ENCODE data around the gene CYP26A1.
"Not testable (repeated sequence)": the region's sequence is repeated elsewhere in the genome, so short reads cannot be mapped to it uniquely, and the experiment has no call there.

CYP26A1 gene

GRCh38 chr10:93081834-93082233, 8.1 kb downstream of the CYP26A1 start:
- no peak for DNase-seq

DNA sequence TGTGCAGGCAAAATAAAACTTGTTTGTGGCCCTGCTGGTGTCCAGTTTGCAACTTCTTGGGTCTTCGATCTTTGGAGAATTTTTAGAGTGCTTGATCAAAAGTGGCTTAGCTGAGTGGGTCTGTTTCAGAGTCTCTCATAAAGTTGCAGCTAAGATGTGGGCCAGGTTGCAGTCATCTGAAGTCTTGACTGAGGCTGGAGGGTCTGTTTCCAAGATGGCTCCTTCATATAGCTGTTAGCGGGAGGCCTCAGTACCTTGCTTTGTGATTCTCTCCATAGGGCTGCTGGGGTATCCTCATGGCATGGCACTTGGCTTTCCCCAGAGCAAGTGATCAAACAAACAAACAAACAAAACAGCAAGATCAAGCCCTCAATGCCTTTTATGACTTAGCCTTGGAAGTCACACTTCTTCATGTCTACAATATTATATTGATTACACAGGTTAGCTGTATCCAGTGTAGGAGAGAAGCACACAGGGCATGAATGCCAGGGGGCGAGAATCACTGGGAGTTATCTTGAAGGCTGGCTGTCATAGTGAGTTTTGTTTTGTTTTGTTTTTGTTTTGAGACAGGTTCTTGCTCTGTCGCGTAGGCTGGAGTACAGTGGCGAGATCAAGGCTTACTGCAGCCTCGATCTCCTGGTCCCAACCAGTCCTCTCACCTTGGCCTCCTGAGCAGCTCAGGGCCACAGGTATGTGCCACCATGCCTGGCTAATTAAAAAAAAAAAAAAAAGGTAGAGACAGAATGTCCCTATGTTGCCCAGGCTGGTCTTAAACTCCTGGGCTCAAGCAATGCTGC, 10.2 kb downstream of the CYP26A1 start:
- no peak for DNase-seq

DNA sequence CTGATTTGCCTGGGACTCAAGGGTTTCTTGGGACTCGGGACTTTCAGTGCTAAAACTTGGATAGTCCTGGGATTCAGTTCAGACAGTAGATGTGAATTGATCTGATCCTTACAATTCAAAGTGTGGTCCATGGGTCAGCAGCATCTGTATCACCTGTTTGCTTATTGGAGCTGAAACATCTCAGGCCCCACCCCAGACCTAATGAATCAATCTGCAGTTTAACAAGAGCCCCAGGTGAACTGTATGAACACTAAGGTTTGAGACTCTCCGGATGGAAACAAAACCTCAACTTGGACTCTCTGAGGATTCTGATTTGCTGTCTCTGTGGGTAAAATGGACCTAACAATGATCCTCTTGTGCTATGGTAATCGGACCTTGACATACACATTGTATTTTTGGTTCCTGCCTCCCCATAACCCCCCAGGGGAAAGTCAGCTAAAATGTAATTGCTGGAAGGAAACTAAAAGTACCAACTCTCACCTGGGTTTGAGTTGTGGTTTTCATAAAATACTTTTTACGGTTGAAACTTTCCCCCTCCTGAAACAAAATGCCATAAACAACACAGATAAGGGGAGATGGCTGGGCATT, 11.7 kb downstream of the CYP26A1 start:
- no peak for DNase-seq

GRCh38 chr10:93086289-93086688, 12.6 kb downstream of the CYP26A1 start:
- DNase-seq, result no peak

- no peak for DNase-seq
Measured at GRCh38 chr10:93087846-93088245, 14.2 kb downstream of the CYP26A1 start.

DNA sequence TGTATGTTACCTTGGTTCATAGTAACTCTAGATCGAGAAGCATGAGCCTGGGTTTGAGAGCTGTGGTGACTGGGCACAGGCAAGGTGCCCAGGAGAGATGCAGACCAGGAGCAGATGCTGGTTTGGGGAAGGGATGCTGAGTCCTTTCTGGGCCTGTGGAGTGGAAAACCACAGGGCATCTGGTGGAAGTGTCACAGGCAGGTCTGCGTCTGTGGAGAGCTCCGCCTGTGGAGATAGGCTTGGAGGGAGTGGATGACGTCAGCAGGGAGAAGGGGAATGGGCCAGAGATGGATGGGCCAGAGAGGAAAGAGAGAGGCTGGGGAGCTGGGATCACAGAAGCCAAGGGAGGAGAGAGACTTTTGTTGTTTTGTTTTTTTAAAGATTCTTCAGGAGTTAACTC, 14.8 kb downstream of the CYP26A1 start:
- no peak for DNase-seq

DNA sequence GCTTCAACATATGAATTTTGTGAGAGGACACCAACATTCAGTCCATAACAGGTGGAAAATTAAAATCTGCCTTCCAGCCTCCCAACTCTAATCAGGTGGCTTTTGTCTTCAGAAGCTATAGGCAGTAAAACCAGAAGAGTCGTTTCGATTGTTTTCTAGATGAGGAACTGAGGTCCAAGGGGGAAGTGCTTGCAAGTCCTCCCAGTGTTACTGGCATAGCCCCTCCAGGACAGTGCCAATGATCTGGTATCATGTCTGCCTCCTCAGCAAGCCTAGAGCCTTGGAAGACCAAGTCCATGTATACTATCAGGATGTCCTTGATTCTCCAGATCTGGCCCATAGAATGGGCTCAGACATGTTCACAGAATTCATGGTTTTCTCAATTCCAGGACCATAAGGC, 16.9 kb downstream of the CYP26A1 start:
- no peak for DNase-seq

GRCh38 chr10:93091960-93092359, 18.3 kb downstream of the CYP26A1 start:
- DNase-seq, result no peak

- no peak for DNase-seq
Measured at GRCh38 chr10:93095225-93095624, 21.5 kb downstream of the CYP26A1 start.

DNA sequence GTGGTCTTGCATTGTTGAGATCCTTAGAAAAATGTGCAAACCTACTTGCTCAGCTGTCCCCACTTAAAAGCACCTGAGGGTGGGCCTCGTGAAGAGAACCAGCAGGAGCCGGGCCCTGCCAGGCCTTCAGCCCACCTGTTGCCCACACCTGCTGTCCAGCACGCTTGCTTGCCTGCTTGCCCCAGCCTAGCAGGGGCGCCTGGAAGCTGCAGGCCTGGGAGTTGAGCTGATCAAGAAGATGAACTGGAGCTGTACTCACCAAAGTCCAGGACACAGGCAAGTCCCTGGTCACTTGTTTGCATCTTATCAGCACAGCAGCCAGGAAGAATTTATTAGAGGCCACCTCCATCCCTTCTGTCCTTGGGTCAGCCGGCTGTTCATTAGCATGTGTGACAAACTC, 23.2 kb downstream of the CYP26A1 start:
- DNase-seq, result no peak

GRCh38 chr10:93097386-93097785, 23.7 kb downstream of the CYP26A1 start:
- no peak for DNase-seq

DNA sequence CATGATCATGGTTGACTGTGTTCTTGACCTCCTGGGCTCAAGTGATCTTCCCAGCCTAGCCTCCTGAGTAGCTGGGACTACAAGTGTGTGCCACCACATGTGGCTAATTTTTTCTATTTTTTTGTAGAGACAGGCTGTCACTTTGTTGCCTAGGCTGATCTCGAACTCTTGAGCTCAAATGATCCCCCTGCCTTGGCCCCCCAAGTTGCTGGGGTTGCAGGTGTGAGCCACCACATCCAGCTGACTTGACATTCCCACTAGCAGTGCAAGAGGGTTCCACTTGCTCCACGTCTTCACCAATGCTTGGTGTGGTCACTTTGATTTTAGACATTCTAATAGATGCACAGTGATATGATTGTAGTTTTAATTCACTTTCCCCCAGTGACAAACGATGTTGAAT, 25.1 kb downstream of the CYP26A1 start:
- DNase-seq, result no peak

DNA sequence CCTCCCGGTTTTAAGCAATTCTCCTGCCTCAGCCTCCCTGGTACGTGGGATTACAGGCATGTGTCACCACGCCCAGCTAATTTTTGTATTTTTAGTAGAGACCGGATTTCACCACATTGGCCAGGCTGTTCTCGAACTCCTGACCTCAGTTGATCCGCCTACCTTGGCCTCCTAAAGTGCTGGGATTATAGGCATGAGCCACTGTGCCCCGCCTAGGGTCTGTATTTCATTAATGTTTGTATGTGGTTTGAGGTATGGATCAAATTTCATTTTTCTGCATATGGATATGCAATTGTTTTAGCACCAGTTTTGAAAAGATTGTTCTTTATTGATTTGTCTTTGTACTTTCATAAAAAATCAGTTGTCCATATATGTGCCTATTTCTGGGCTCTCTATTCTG, 26.0 kb downstream of the CYP26A1 start:
- no peak for DNase-seq

DNA sequence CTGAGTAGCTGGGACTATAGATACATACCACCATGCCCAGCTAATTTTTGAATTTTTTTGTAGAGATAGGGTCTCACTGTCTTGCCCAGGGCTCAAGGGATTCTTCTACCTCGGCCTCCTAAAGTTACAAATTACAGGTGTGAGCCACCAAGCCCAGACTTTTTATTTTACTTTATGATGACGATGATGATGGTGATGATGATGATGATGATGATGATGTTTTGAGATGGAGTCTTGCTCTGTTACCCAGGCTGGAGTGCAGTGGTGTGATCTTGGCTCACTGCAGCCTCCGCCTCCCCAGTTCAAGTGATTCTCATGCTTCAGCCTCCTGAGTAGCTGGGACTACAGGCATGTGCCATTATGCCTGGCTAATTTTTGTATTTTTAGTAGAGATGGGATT, 27.5 kb downstream of the CYP26A1 start:
- not testable (repeated sequence) for DNase-seq

GRCh38 chr10:93103953-93104352, 30.3 kb downstream of the CYP26A1 start:
- no peak for DNase-seq

- DNase-seq, result no peak
Measured at GRCh38 chr10:93106631-93107072, 33.0 kb downstream of the CYP26A1 start.

- no peak for DNase-seq
Measured at GRCh38 chr10:93110472-93111146, 36.9 kb downstream of the CYP26A1 start.

DNA sequence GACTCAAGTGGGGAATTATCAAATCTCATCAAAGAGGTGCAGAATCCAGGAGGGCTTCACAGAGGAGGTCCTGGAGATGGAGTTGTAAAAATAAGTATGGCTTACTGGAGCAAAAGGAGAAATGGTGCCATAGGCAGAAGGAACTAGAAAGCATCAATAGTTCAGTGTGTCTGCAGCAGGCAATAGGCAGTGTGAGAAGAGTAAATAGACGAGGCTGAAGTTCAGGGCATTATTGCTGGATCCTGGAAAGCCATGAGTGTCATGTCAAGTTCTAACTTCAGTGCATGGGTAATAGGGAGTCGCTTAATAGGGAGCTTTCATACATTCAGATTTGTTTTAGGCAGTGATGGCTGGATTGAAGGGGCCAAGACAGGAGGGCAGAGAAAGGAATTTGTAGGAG, 39.3 kb downstream of the CYP26A1 start:
- no peak for DNase-seq

DNA sequence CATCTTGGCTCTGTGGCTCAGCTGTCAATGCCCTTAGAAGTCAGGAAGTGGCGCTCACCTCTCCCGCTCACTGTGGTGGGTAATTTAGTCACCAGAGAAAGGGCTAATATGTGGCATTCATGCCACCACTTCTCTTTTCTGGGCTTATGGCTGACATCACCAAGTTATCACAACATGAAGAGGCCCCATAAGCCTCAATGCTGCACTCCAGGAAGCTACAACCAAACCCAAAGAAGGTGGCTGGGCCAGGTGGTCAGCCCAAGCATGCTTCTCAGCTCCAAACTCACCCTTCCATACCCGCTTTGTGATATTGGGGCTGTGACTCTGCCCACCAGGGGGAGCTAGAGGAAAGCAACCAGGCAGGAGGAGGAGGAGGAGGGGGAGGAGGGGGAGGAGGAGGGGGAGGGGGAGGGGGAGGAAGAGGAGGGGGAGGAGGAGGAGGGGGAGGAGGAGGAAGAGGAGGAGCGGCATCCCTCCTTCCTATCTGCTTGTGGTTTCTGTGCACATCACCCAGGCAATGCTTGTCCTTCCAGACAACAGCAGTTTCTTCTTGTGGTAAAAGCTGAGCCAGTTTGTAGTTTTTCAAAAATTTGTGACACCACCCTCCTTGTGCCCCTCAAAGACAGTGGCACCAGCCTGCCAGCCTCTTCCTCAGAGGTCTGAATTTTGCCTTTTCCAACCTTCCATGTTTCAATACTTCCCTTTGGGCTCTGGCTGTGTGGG, 42.1 kb downstream of the CYP26A1 start:
- no peak for DNase-seq

GRCh38 chr10:93121311-93121710, 47.6 kb downstream of the CYP26A1 start:
- no peak for DNase-seq

GRCh38 chr10:93123766-93124165, 50.1 kb downstream of the CYP26A1 start:
- DNase-seq, result no peak

DNA sequence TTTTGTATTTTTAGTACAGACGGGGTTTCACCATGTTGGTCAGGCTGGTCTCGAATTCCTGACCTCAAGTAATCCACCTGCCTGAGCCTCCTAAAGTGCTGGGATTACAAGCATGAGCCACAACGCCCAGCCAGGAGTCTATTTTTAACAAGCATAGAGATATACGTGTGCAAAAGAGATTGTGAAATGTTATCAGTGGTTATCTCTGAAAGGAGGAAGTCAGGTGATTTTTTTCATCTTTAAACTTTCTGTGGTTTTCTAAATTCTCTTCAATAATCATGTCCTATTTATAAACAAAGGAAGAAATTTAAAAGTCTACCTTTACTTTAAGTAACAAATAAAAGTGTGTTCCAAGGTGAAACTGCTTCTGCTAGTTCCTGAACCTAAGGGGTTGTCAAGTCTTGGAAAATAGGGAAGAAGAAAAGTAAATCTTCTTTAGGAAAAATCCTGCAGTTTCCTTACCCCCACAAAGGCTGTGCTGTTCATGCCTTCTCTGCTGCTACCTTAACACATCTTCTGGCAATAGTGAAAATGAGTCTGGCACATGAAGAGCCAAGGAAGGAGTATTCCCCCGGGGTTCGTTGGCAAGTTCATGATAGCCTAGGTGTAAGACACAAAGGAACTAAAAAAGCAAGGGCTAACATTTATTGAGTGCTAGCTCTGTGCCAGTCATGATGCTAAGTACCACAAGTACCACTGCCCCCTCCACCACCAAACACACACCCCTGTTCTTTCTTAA, 51.1 kb downstream of the CYP26A1 start:
- no peak for DNase-seq

GRCh38 chr10:93125966-93126365, 52.3 kb downstream of the CYP26A1 start:
- DNase-seq, result no peak

All from NCI-H1436 treated with DMSO at 0.1 percent for 48 hours (cell line).